A673 (cell line): ENCODE measurements around the gene GRAMD1A.

Experiments
- CTCF ChIP-seq: fragments of 300-800, 200-600 bp; sonication (generic); conservative IDR thresholded peaks from 2 replicates; pipeline ENCODE4 v1.5.1; 2017; ENCODE audit warnings: low read depth, mild to moderate bottlenecking, antibody characterized with exemption, low read length, moderate library complexity, mixed read lengths
- EZH2 ChIP-seq: fragments of 200-600 bp; sonication (generic); IDR thresholded peaks from 2 replicates; pipeline ENCODE4 v1.6.1; 2017; ENCODE audit warnings: borderline replicate concordance, low read depth, mild to moderate bottlenecking, mixed read lengths, antibody characterized with exemption, low read length; ENCODE audit not compliant: poor library complexity, severe bottlenecking

- no peak for TF ChIP-seq CTCF
- TF ChIP-seq EZH2, result no peak
These were observed 18.3 kb downstream of the GRAMD1A start for GRCh38 chr19:35018379-35018778.
